GM23248 (cell line): ENCODE measurements around the gene ZYG11B. TPM values are rescaled to one million over a fixed set of nuclear protein-coding genes. Genes with fewer than 3 reads are reported as not detected.
A peak's percentile ranks its signal among the peaks of the same experiment; 100 is the strongest.
"Not testable (repeated sequence)": the region's sequence is repeated elsewhere in the genome, so short reads cannot be mapped to it uniquely, and the experiment has no call there.

Source experiments
- DNase-seq: peaks from one replicate; pipeline ENCODE4 v3.0.0-alpha.2; 2015
- H2AFZ ChIP-seq: fragments of 200-600 bp; sonication (generic); 2 replicates; pipeline ENCODE4 v1.6.1; 2016; ENCODE audit warnings: antibody characterized with exemption
- H3F3A ChIP-seq: fragments of 200-600 bp; sonication (generic); 2 replicates; pipeline ENCODE4 v1.6.1; 2016; ENCODE audit warnings: mild to moderate bottlenecking, antibody characterized with exemption, mixed run types; ENCODE audit not compliant: insufficient read depth
- H3K27ac ChIP-seq: fragments of 200-600 bp; sonication (generic); 2 replicates; pipeline ENCODE4 v1.5.1; 2016; ENCODE audit warnings: mild to moderate bottlenecking
- H3K27me3 ChIP-seq: fragments of 200-600 bp; sonication (generic); replicated peaks from 2 replicates; pipeline ENCODE4 v1.6.1; 2016; ENCODE audit warnings: mild to moderate bottlenecking; ENCODE audit not compliant: insufficient read depth
- H3K36me3 ChIP-seq: fragments of 200-600 bp; sonication (generic); 2 replicates; pipeline ENCODE4 v1.6.1; 2016; ENCODE audit warnings: low read depth, mild to moderate bottlenecking
- H3K4me1 ChIP-seq: fragments of 200-600 bp; sonication (generic); 2 replicates; pipeline ENCODE4 v1.6.1; 2016; ENCODE audit warnings: mild to moderate bottlenecking; ENCODE audit not compliant: insufficient read depth
- H3K4me2 ChIP-seq: fragments of 200-600 bp; sonication (generic); one replicate; pipeline ENCODE4 v1.6.1; 2016; ENCODE audit warnings: mild to moderate bottlenecking; ENCODE audit not compliant: unreplicated experiment
- H3K4me3 ChIP-seq: fragments of 200-600 bp; sonication (generic); 2 replicates; pipeline ENCODE4 v1.5.1; 2016; ENCODE audit warnings: mild to moderate bottlenecking
- H3K79me2 ChIP-seq: fragments of 200-600 bp; sonication (generic); 2 replicates; pipeline ENCODE4 v1.6.1; 2016; ENCODE audit warnings: mild to moderate bottlenecking; ENCODE audit not compliant: insufficient read depth
- H3K9ac ChIP-seq: fragments of 200-600 bp; sonication (generic); 2 replicates; pipeline ENCODE4 v1.6.1; 2016; ENCODE audit warnings: mild to moderate bottlenecking
- H3K9me2 ChIP-seq: fragments of 200-600 bp; sonication (generic); 2 replicates; pipeline ENCODE4 v1.6.1; 2016; ENCODE audit warnings: mixed run types, mild to moderate bottlenecking, moderate library complexity; ENCODE audit not compliant: insufficient read depth
- H3K9me3 ChIP-seq: fragments of 200-600 bp; sonication (generic); one replicate; pipeline ENCODE4 v1.6.1; 2017; ENCODE audit warnings: low read depth
- H4K20me1 ChIP-seq: fragments of 200-600 bp; sonication (generic); 2 replicates; pipeline ENCODE4 v1.6.0; 2016; ENCODE audit not compliant: insufficient read depth
- EZH2 ChIP-seq: fragments of 200-600 bp; sonication (generic); IDR thresholded peaks from 2 replicates; pipeline ENCODE4 v1.6.1; 2018; ENCODE audit warnings: antibody characterized with exemption, mild to moderate bottlenecking; ENCODE audit not compliant: insufficient read depth, poor library complexity, severe bottlenecking
- EZH2phosphoT487 ChIP-seq: fragments of 200-600 bp; sonication (generic); IDR thresholded peaks from 2 replicates; pipeline ENCODE4 v1.6.1; 2018; ENCODE audit warnings: antibody characterized with exemption, moderate library complexity, mild to moderate bottlenecking, low read depth; ENCODE audit not compliant: insufficient read depth
- WGBS, 2 experiments: methylation state at CpG; one replicate each; pipeline ENCODE4 v1.1.6; 2015 to 2017; ENCODE audit warnings: low lambda C conversion rate in 2 of 2, low coverage in 1 of 2; ENCODE audit errors: missing lambda C conversion rate in 2 of 2; 5-methylcytosine and 5-hydroxymethylcytosine counted together
- in situ Hi-C: fragments of 300-500 bp; cut with MboI; formaldehyde crosslinking; loops from 2 replicates; pipeline ENCODE4 v1.15.0; 2020
- polyA plus RNA-seq: library from polyadenylated mRNA; unstranded; fragments of >200 nt; fragmentation: Nextera tagmentation; extraction: Ambion mirVana; gene quantifications from 2 replicates; pipeline ENCODE4 v1.2.1, GENCODE V29; 2016
- total RNA-seq: library from RNA; depleted of rRNA; stranded (reverse); fragments of >200 nt; shearing (Covaris generic); gene quantifications from 2 replicates; pipeline ENCODE4 v1.2.3, GENCODE V29; 2014

Gene ZYG11B
- total and polyA plus RNA-seq, 2 experiments from 2014 or later = 15.1 to 57.9 TPM

DNA sequence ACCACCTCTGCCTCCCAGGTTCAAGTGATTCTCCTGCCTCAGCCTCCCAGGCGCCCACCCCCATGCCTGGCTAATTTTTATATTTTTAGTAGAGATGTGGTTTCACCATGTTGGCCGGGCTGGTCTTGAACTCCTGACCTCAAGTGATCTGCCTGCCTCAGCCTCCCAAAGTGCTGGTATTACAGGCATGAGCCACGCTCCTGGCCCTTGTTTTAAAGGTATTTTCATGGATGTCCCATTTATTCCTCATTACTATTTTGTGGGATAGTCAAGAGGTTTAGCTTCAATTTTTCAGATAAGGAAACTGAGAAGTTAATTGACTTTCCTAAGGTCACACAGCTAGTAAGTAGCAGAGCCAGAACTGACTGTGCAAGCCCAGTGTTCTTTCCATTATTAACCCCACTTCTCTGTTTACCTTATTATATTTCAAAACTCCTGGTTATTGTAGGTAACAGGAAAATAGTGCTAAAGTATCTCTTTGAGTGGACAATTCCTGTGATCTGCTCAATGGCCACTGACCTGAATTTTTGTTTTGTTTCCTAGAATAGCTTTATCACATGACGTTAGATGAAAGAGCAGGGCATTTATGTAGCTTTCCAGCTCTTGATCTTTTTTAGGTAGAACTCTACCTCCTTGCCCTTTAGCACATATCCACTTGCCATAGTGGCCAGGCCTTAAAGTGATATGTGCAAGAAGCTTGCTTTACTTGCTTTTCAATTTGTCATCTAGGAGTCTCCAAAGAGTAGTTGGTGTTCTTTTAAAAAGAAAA, 13.6 kb downstream of the ZYG11B start:
- H2AFZ ChIP-seq = no peak overlapping the region
- H3K36me3 ChIP-seq = no peaks in the 10 kb centered on the region
- DNase-seq = no peak
- H3K27me3 ChIP-seq = no peaks in the 10 kb centered on the region
- TF ChIP-seq EZH2phosphoT487 = no peak
- TF ChIP-seq EZH2 = no peak
- no peaks in the 10 kb centered on the region for H4K20me1 ChIP-seq
- no peaks in the 10 kb centered on the region for H3F3A ChIP-seq
- peaks cover 95% of the 10 kb centered on the region for H3K79me2 ChIP-seq
- H3K9me3 ChIP-seq = no peaks in the 10 kb centered on the region
- H3K4me1 ChIP-seq = no peaks in the 10 kb centered on the region
- H3K27ac ChIP-seq = no peak overlapping the region
- in situ Hi-C loops = no loop called here
- no peaks in the 10 kb centered on the region for H3K9me2 ChIP-seq
- 83 to 85% methylated on average over 4 of the region's 4 CpGs for WGBS, 2 experiments
- no peak overlapping the region for H3K4me3 ChIP-seq
- H3K9ac ChIP-seq = no peak overlapping the region
- H3K4me2 ChIP-seq = no peak overlapping the region

DNA sequence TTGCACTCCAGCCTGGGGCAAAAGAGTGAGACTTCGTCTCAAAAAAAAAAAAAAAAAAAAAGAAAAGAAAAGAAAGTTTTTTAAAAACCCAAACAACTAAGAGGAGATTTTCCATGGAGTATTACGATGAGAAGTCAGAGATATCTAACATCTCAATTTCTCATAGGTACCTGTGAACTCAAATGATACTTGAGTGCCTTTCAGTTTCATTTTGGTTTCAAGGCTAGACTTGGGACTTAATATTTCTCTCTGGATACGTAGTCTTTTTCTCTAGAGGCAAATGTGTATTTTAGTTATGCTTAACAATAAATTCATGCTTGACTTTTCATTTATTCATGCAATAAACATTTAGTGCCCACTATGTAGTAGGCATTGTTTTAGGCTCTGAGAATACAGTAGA, 15.0 kb downstream of the ZYG11B start:
- no peaks in the 10 kb centered on the region for H3K9me3 ChIP-seq
- no peak overlapping the region for H3K4me2 ChIP-seq
- H4K20me1 ChIP-seq = no peaks in the 10 kb centered on the region
- no peak overlapping the region for H2AFZ ChIP-seq
- no peak overlapping the region for H3K4me3 ChIP-seq
- no peak for DNase-seq
- H3F3A ChIP-seq = no peaks in the 10 kb centered on the region
- H3K27ac ChIP-seq = no peak overlapping the region
- in situ Hi-C loops = no loop called here
- TF ChIP-seq EZH2 = no peak
- H3K79me2 ChIP-seq = peaks cover 95% of the 10 kb centered on the region
- H3K36me3 ChIP-seq = no peaks in the 10 kb centered on the region
- H3K4me1 ChIP-seq = no peaks in the 10 kb centered on the region
- WGBS, 2 experiments = 83 to 100% methylated on average over 2 to 3 of the region's 3 CpGs
- no peaks in the 10 kb centered on the region for H3K27me3 ChIP-seq
- no peak overlapping the region for H3K9ac ChIP-seq
- H3K9me2 ChIP-seq = no peaks in the 10 kb centered on the region

DNA sequence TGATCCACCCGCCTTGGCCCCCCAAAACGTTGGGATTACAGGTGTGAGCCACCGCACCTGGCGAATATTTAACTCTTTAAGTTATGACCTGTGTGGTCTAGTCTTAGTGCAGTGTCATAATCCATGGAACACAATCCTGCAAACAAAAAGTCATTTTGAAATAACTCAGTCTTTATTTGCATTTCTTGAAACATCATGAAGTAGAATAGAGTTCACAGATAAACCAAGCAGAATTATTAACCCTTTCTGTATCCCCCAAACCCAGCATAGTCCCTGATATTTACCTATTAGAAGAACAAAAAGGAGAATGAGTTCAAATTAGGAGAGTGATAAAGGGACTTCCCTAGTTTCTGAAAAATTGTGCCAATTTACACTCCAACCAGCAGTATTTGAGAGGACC, 19.9 kb downstream of the ZYG11B start:
- WGBS, 2 experiments = 83 to 90% methylated on average over 4 of the region's 4 CpGs
- DNase-seq = no peak
- Histone ChIP-seq H3K9ac (no peak overlapping the region), H3K4me3 (no peak overlapping the region), H3K9me3 (no peaks in the 10 kb centered on the region), H3F3A (no peaks in the 10 kb centered on the region), H3K36me3 (no peaks in the 10 kb centered on the region), H3K27ac (no peak overlapping the region), H3K4me1 (peaks cover 3% of the 10 kb centered on the region; the same call in 1 of the 2 replicates), H3K4me2 (no peak overlapping the region), H3K79me2 (peaks cover 92% of the 10 kb centered on the region), H3K27me3 (no peaks in the 10 kb centered on the region), H2AFZ (no peak overlapping the region), H3K9me2 (no peaks in the 10 kb centered on the region), H4K20me1 (0 out of 2 replicates have a peak, but pooled peaks cover 8% of the 10 kb centered on the region)
- TF ChIP-seq EZH2phosphoT487 = no peak
- no peak for TF ChIP-seq EZH2
- in situ Hi-C loops = no loop called here

DNA sequence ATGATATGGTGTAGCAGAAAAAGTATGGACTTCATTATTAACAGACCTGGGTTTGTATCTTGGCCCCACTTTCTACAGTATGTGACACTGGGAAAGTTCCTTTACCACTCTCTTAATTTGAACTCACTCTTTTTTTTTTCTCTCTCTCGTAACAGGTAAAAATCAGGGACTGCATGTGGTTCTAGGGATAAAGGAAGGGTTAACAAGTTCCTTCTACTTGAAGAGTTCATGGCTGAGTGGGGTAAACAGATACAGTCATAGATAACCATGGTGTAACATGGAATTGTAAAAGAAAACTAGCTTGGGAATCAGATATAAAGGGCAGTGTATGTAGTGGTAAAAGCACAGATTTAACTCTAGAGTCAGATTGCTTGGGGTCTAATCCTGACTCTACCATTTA, 21.2 kb downstream of the ZYG11B start:
- no peak for DNase-seq
- H3K36me3 ChIP-seq = no peaks in the 10 kb centered on the region
- H3K4me2 ChIP-seq = no peak overlapping the region
- TF ChIP-seq EZH2phosphoT487 = no peak
- no peak for TF ChIP-seq EZH2
- H3K27ac ChIP-seq = no peak overlapping the region
- peaks cover 9% of the 10 kb centered on the region; the same call in 1 of the 2 replicates for H3K4me1 ChIP-seq
- no peaks in the 10 kb centered on the region for H3K9me3 ChIP-seq
- H3K4me3 ChIP-seq = no peak overlapping the region
- no peaks in the 10 kb centered on the region for H3K27me3 ChIP-seq
- no peak overlapping the region for H2AFZ ChIP-seq
- in situ Hi-C loops = no loop called here
- H3K9ac ChIP-seq = no peak overlapping the region
- H4K20me1 ChIP-seq = 0 out of 2 replicates have a peak, but pooled peaks cover 8% of the 10 kb centered on the region
- H3K9me2 ChIP-seq = no peaks in the 10 kb centered on the region
- no peaks in the 10 kb centered on the region for H3F3A ChIP-seq
- peaks cover 91% of the 10 kb centered on the region for H3K79me2 ChIP-seq
- 88 to 100% methylated on average over 1 of the region's 1 CpG for WGBS, 2 experiments

DNA sequence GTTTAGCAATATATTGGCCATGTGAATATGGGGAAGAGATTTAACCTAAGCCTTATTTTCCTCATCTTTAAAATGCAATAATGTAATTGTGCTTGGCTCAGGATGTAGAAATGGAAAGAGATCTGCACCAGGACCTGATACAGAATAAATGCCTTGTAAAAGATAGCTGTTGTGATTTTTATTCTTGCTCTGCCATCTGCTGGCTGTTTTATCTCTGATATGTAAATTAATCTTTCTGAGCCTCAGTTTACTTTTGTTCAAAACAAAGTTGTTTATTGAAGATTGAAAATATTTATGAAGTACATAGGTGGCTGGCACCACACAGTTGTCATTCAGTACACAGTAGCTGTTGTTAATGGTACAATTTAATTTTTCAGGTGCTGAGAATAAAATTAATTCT, 21.9 kb downstream of the ZYG11B start:
- DNase-seq = peak; percentile 27
- Histone ChIP-seq H3K9me3 (no peaks in the 10 kb centered on the region), H3K9me2 (no peaks in the 10 kb centered on the region), H3K36me3 (no peaks in the 10 kb centered on the region), H3K4me3 (no peak overlapping the region), H2AFZ (no peak overlapping the region), H3K4me1 (peaks cover 10% of the 10 kb centered on the region; the same call in 1 of the 2 replicates), H3K4me2 (no peak overlapping the region), H3F3A (no peaks in the 10 kb centered on the region), H4K20me1 (0 out of 2 replicates have a peak, but pooled peaks cover 8% of the 10 kb centered on the region), H3K27ac (no peak overlapping the region), H3K79me2 (peaks cover 95% of the 10 kb centered on the region), H3K27me3 (no peaks in the 10 kb centered on the region), H3K9ac (no peak overlapping the region)
- TF ChIP-seq EZH2 (no peak), EZH2phosphoT487 (no peak)
- in situ Hi-C loops = no loop called here

DNA sequence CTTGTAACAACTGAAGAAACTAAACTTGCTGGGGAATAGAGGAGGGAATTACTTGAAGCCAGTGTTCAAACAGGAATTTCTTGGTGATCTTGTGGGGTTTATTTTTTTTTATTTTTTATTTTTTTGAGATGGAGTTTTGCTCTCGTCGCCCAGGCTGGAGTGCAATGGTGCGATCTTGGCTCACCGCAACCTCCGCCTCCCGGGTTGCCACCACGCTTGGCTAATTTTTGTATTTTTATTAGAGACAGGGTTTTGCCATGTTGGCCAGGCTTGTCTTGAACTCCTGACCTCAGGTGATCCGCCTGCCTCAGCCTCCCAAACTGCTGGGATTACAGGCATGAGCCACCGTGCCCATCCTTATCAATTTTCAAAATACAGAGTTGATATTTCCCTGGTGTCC, 23.2 kb downstream of the ZYG11B start:
- H3K9ac ChIP-seq, in situ Hi-C loops, H3K4me3 ChIP-seq, H3K9me2 ChIP-seq, H3F3A ChIP-seq, H3K27ac ChIP-seq, DNase-seq, H3K9me3 ChIP-seq, H2AFZ ChIP-seq, H4K20me1 ChIP-seq, H3K27me3 ChIP-seq, H3K36me3 ChIP-seq, H3K4me1 ChIP-seq, H3K4me2 ChIP-seq: not testable (repeated sequence)
- H3K79me2 ChIP-seq = peaks cover 97% of the 10 kb centered on the region
- 87 to 99% methylated on average over 9 of the region's 9 CpGs for WGBS, 2 experiments

DNA sequence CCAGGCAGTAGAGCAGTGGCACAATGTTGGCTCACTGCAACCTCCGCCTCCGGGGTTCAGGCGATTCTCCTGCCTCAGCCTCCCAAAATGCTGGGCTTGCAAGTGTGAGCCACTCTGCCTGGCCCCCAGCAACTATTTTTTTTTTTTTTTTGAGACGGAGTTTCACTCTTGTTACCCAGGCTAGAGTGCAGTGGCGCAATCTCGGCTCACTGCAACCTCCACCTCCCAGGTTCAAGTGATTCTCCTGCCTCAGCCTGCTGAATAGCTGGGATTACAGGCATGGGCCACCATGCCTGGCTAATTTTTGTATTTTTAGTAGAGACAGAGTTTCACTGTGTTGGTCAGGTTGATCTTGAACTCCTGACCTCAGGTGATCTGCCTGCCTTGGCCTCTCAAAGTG, 23.9 kb downstream of the ZYG11B start:
- H3K36me3 ChIP-seq, in situ Hi-C loops, H2AFZ ChIP-seq, H3K4me2 ChIP-seq, H3K27me3 ChIP-seq, H3K4me3 ChIP-seq, H3K4me1 ChIP-seq, H3F3A ChIP-seq, H3K9me3 ChIP-seq, DNase-seq, H4K20me1 ChIP-seq, H3K9me2 ChIP-seq, H3K9ac ChIP-seq: not testable (repeated sequence)
- Histone ChIP-seq H3K79me2 (peaks cover 97% of the 10 kb centered on the region), H3K27ac (peak overlapping the region; percentile 30; the same call in 1 of the 2 replicates)
- 88 to 93% methylated on average over 3 to 6 of the region's 6 CpGs for WGBS, 2 experiments
